Astrocyte (in vitro differentiated cells and primary cell): Measurements from ENCODE around the gene GDI2.

Experiments
- EZH2 ChIP-seq: IDR thresholded peaks from 2 replicates; pipeline ENCODE4 v1.6.1; 2012; ENCODE audit warnings: mild to moderate bottlenecking, low read length, inconsistent platforms; ENCODE audit not compliant: insufficient read depth
- TF ChIP-seq, protein P1 (sequence below): IDR thresholded peaks from 2 replicates; pipeline ENCODE4 v1.5.1; 2011; ENCODE audit warnings: low read depth, mild to moderate bottlenecking, inconsistent platforms, low read length, moderate library complexity; ENCODE audit not compliant: insufficient read depth

DNA sequence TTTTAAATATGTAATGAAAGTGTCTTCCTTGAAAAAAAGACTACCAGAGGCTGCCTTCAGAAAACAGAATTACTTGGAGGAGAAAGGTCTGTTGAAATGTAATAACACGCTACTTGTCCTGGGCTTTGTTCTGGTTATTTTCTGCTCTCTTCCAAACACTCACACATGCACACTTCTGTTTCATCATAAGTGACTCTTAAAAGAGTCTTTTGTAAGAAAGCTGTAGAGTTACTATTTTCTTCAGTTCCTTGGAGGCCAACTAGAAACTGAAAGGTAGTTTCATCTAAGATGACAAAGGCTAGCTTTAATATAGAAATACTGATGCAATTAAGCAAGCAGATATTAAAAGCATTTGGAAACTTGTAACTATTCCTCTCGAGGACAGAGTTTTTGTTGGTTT is 89.5 kb downstream of the GDI2 start:
- TF ChIP-seq, protein P1, sequence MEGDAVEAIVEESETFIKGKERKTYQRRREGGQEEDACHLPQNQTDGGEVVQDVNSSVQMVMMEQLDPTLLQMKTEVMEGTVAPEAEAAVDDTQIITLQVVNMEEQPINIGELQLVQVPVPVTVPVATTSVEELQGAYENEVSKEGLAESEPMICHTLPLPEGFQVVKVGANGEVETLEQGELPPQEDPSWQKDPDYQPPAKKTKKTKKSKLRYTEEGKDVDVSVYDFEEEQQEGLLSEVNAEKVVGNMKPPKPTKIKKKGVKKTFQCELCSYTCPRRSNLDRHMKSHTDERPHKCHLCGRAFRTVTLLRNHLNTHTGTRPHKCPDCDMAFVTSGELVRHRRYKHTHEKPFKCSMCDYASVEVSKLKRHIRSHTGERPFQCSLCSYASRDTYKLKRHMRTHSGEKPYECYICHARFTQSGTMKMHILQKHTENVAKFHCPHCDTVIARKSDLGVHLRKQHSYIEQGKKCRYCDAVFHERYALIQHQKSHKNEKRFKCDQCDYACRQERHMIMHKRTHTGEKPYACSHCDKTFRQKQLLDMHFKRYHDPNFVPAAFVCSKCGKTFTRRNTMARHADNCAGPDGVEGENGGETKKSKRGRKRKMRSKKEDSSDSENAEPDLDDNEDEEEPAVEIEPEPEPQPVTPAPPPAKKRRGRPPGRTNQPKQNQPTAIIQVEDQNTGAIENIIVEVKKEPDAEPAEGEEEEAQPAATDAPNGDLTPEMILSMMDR = no peak
- no peak for TF ChIP-seq EZH2
